Measurements from ENCODE around the gene HSPG2. TPM values are rescaled to one million over a fixed set of nuclear protein-coding genes. Genes with fewer than 3 reads are reported as not detected.

Gene HSPG2
- total and polyA plus RNA-seq, 2 of the 13 experiments (the other 11 are each of a cell fraction or from before 2014, with no cell fraction given): 9.1 to 13.1 TPM

GRCh38 chr1:21921100-21921875, 15.8 kb downstream of the HSPG2 start (continued):
- TF ChIP-seq MLXIP (CRISPR knock-in tag; IDR thresholded peaks at IDR 0.05; ENCODE audit: borderline replicate concordance) (no peak), ZNF563 (CRISPR knock-in tag; IDR thresholded peaks at IDR 0.05) (no peak), ZSCAN21 (CRISPR knock-in tag; IDR thresholded peaks at IDR 0.05; ENCODE audit: borderline replicate concordance) (0 out of 2 replicates have a peak, but pooled peaks have one; percentile 44), KDM3A (CRISPR knock-in tag; IDR thresholded peaks at IDR 0.05; ENCODE audit: low read depth) (no peak), MBNL3 (CRISPR knock-in tag; conservative IDR thresholded peaks at IDR 0.05) (no peak), ZSCAN9 (CRISPR knock-in tag; IDR thresholded peaks at IDR 0.05; ENCODE audit: borderline replicate concordance) (no peak), REST (IDR thresholded peaks at IDR 0.05; ENCODE audit: borderline replicate concordance in 1 of 2, low read depth in 1 of 2, low read length in 2 of 2) (no peak), ZNF136 (CRISPR knock-in tag; IDR thresholded peaks at IDR 0.05; ENCODE audit: low read depth) (no peak), ZEB1 (IDR thresholded peaks at IDR 0.05; ENCODE audit: insufficient replicate concordance, low read depth) (no peak), ZNF598 (CRISPR knock-in tag; IDR thresholded peaks at IDR 0.05; ENCODE audit: borderline replicate concordance) (no peak), LCORL (IDR thresholded peaks at IDR 0.05) (no peak), LCORL (CRISPR knock-in tag; IDR thresholded peaks at IDR 0.05) (peak; percentile 82; the same call in 1 of the 2 replicates), PATZ1 (CRISPR knock-in tag; IDR thresholded peaks at IDR 0.05) (peak; percentile 88), TCF7L2 (IDR thresholded peaks at IDR 0.05; ENCODE audit: low read depth, low read length) (no peak), MTF1 (CRISPR knock-in tag; IDR thresholded peaks at IDR 0.05) (no peak), TFAP4 (IDR thresholded peaks at IDR 0.05; ENCODE audit: borderline replicate concordance, low read depth) (peak; percentile 91), ZGPAT (CRISPR knock-in tag; IDR thresholded peaks at IDR 0.05) (0 out of 2 replicates have a peak, but pooled peaks have one; percentile 33), ZNF773 (CRISPR knock-in tag; IDR thresholded peaks at IDR 0.05; ENCODE audit: borderline replicate concordance) (no peak)
